GM23338 (cell line): ENCODE results near the gene KRTAP4-11. TPM values are rescaled to one million over a fixed set of nuclear protein-coding genes. Genes with fewer than 3 reads are reported as not detected.

Experiments used
- ATAC-seq: fragments of 200-7000 bp; cut with Tn5 transposase; 3 replicates; pipeline ENCODE4 v1.9.1; 2020
- DNase-seq: peaks from one replicate; pipeline ENCODE4 v3.0.0-alpha.2; 2015; ENCODE audit warnings: low spot score
- H2AFZ ChIP-seq: fragments of 200-600 bp; sonication (generic); 2 replicates; pipeline ENCODE4 v1.8.0; 2016; ENCODE audit warnings: antibody characterized with exemption, mild to moderate bottlenecking, moderate library complexity
- H3F3A ChIP-seq: fragments of 200-600 bp; sonication (generic); replicated peaks from 2 replicates; pipeline ENCODE4 v1.8.0; 2017; ENCODE audit warnings: antibody characterized with exemption, mixed run types, low read depth
- H3K27ac ChIP-seq: fragments of 200-600 bp; sonication (generic); 2 replicates; pipeline ENCODE4 v1.6.1; 2016; ENCODE audit warnings: low read depth
- H3K27me3 ChIP-seq: fragments of 200-600 bp; sonication (generic); 2 replicates; pipeline ENCODE4 v1.8.0; 2016; ENCODE audit warnings: mild to moderate bottlenecking, mixed run types, moderate library complexity; ENCODE audit not compliant: insufficient read depth
- H3K36me3 ChIP-seq: fragments of 200-600 bp; sonication (generic); 2 replicates; pipeline ENCODE4 v1.8.0; 2016; ENCODE audit warnings: mild to moderate bottlenecking; ENCODE audit not compliant: insufficient read depth
- H3K4me1 ChIP-seq: fragments of 200-600 bp; sonication (generic); 2 replicates; pipeline ENCODE4 v1.8.0; 2016; ENCODE audit warnings: mild to moderate bottlenecking, moderate library complexity; ENCODE audit not compliant: insufficient read depth
- H3K4me2 ChIP-seq: fragments of 200-600 bp; sonication (generic); 2 replicates; pipeline ENCODE4 v1.7.1; 2017; ENCODE audit warnings: mixed run types
- H3K4me3 ChIP-seq: fragments of 200-600 bp; sonication (generic); 2 replicates; pipeline ENCODE4 v1.6.1; 2016; ENCODE audit warnings: mixed run types
- H3K79me2 ChIP-seq: fragments of 200-600 bp; sonication (generic); replicated peaks from 2 replicates; pipeline ENCODE4 v1.8.0; 2017; ENCODE audit warnings: mild to moderate bottlenecking; ENCODE audit not compliant: insufficient read depth
- H3K9me2 ChIP-seq: fragments of 200-600 bp; sonication (generic); 2 replicates; pipeline ENCODE4 v1.8.0; 2017; ENCODE audit not compliant: insufficient read depth
- H4K20me1 ChIP-seq: fragments of 200-600 bp; sonication (generic); replicated peaks from 2 replicates; pipeline ENCODE4 v1.8.0; 2017; ENCODE audit warnings: mild to moderate bottlenecking; ENCODE audit not compliant: insufficient read depth
- H3K27ac Mint-ChIP-seq: 2 replicates; pipeline ENCODE4 v1.8.0; 2020; ENCODE audit warnings: inconsistent platforms, mild to moderate bottlenecking, moderate library complexity, mixed read lengths
- H3K27me3 Mint-ChIP-seq: 3 replicates; pipeline ENCODE4 v1.8.0; 2022; ENCODE audit warnings: low read depth, mild to moderate bottlenecking, moderate library complexity, mixed read lengths, inconsistent platforms; ENCODE audit not compliant: insufficient read depth, poor library complexity
- H3K36me3 Mint-ChIP-seq: 3 replicates; pipeline ENCODE4 v1.8.0; 2021; ENCODE audit warnings: low read depth, mild to moderate bottlenecking, inconsistent platforms, moderate library complexity, mixed read lengths
- H3K4me1 Mint-ChIP-seq: 3 replicates; pipeline ENCODE4 v1.8.0; 2020; ENCODE audit warnings: mild to moderate bottlenecking, inconsistent platforms, mixed read lengths
- H3K4me3 Mint-ChIP-seq: 3 replicates; pipeline ENCODE4 v1.8.0; 2021; ENCODE audit warnings: moderate library complexity, mild to moderate bottlenecking, inconsistent platforms, mixed read lengths
- H3K9me3 Mint-ChIP-seq: 3 replicates; pipeline ENCODE4 v1.8.0; 2020; ENCODE audit warnings: moderate library complexity, mild to moderate bottlenecking, inconsistent platforms, mixed read lengths
- CREB1 ChIP-seq: fragments of 250-450 bp; sonication (Bioruptor Pico); IDR thresholded peaks from 2 replicates; pipeline ENCODE4 v1.5.0; 2020; ENCODE audit warnings: low read depth, mild to moderate bottlenecking, moderate library complexity
- EZH2 ChIP-seq: fragments of 200-600 bp; sonication (generic); IDR thresholded peaks from one replicate; pipeline ENCODE4 v1.8.0; 2017; ENCODE audit warnings: antibody characterized with exemption, mild to moderate bottlenecking, low read depth; ENCODE audit not compliant: unreplicated experiment
- EZH2phosphoT487 ChIP-seq: fragments of 200-600 bp; sonication (generic); IDR thresholded peaks from one replicate; pipeline ENCODE4 v1.8.1; 2018; ENCODE audit warnings: antibody characterized with exemption; ENCODE audit not compliant: unreplicated experiment
- JUNB ChIP-seq: IDR thresholded peaks from one replicate; pipeline ENCODE4 v1.6.1; 2016; ENCODE audit warnings: antibody characterized with exemption; ENCODE audit not compliant: unreplicated experiment
- NANOG ChIP-seq: IDR thresholded peaks from 2 replicates; pipeline ENCODE4 v1.6.1; 2016; ENCODE audit warnings: antibody characterized with exemption, borderline replicate concordance
- POLR2AphosphoS5 ChIP-seq: IDR thresholded peaks from 2 replicates; pipeline ENCODE4 v1.6.1; 2016; ENCODE audit warnings: antibody characterized with exemption, low read depth
- STAT1 ChIP-seq: IDR thresholded peaks from one replicate; pipeline ENCODE4 v1.6.1; 2016; ENCODE audit warnings: antibody characterized with exemption; ENCODE audit not compliant: unreplicated experiment
- ZNF114 ChIP-seq: fragments of 250-450 bp; sonication (Bioruptor Pico); IDR thresholded peaks from 2 replicates; pipeline ENCODE4 v1.5.0; 2020; ENCODE audit warnings: mild to moderate bottlenecking, moderate library complexity
- ZNF331 ChIP-seq: fragments of 250-450 bp; sonication (Bioruptor Pico); IDR thresholded peaks from 2 replicates; pipeline ENCODE4 v1.5.0; 2020; ENCODE audit warnings: low read depth, mild to moderate bottlenecking, moderate library complexity
- polyA plus RNA-seq: library from polyadenylated mRNA; unstranded; fragments of >200 nt; fragmentation: Nextera tagmentation; extraction: Ambion mirVana; gene quantifications from 2 replicates; pipeline ENCODE4 v1.2.1, GENCODE V29; 2016
- total RNA-seq: library from RNA; depleted of rRNA; stranded (reverse); fragments of >200 nt; shearing (Covaris generic); gene quantifications from 2 replicates; pipeline ENCODE4 v1.2.3, GENCODE V29; 2014
- TF ChIP-seq, protein P1 (sequence below): fragments of 250-450 bp; sonication (Bioruptor Pico); IDR thresholded peaks from 2 replicates; pipeline ENCODE4 v1.5.0; 2020; ENCODE audit warnings: mild to moderate bottlenecking, moderate library complexity
- TF ChIP-seq, protein P2 (sequence below), 2 experiments: fragments of 200-600 bp in 1 of 2; sonication (generic) in 1 of 2; conservative IDR thresholded peaks; 2 replicates each; pipeline versions ENCODE4 v1.5.1 to v1.6.1; 2016 to 2017; ENCODE audit warnings: antibody characterized with exemption in 2 of 2, low read depth in 2 of 2, mild to moderate bottlenecking in 2 of 2, moderate library complexity in 1 of 2
- TF ChIP-seq, protein P3 (sequence below): IDR thresholded peaks from one replicate; pipeline ENCODE4 v1.6.1; 2018; ENCODE audit warnings: antibody characterized with exemption; ENCODE audit not compliant: unreplicated experiment
- TF ChIP-seq, protein P4 (sequence below): IDR thresholded peaks from 2 replicates; pipeline ENCODE4 v1.6.1; 2016; ENCODE audit warnings: antibody characterized with exemption

The KRTAP4-11 gene
- total and polyA plus RNA-seq, 2 experiments from 2014 or later = not detected

DNA sequence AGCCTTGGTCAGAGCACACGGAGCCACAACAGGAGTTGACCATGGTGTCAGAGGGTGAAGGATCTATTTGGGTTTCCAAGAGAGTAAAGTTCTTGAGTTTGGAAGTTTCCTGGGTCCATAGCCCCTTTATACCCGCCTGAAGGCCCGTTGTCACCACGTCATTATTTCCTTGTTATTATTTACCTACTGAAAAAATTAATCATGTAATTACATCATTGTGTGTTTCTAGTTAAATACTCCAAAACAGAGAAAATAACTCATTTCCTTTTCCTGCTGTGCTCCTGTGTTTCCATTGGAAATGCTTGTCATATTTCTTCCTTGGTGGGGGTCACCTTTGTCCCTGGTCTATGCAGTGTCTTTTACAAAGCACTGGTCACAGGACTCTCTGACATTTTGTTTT is 20.1 kb downstream of the KRTAP4-11 start, which contains the start of gene KRTAP4-8 (continued):
- TF ChIP-seq, protein P1, sequence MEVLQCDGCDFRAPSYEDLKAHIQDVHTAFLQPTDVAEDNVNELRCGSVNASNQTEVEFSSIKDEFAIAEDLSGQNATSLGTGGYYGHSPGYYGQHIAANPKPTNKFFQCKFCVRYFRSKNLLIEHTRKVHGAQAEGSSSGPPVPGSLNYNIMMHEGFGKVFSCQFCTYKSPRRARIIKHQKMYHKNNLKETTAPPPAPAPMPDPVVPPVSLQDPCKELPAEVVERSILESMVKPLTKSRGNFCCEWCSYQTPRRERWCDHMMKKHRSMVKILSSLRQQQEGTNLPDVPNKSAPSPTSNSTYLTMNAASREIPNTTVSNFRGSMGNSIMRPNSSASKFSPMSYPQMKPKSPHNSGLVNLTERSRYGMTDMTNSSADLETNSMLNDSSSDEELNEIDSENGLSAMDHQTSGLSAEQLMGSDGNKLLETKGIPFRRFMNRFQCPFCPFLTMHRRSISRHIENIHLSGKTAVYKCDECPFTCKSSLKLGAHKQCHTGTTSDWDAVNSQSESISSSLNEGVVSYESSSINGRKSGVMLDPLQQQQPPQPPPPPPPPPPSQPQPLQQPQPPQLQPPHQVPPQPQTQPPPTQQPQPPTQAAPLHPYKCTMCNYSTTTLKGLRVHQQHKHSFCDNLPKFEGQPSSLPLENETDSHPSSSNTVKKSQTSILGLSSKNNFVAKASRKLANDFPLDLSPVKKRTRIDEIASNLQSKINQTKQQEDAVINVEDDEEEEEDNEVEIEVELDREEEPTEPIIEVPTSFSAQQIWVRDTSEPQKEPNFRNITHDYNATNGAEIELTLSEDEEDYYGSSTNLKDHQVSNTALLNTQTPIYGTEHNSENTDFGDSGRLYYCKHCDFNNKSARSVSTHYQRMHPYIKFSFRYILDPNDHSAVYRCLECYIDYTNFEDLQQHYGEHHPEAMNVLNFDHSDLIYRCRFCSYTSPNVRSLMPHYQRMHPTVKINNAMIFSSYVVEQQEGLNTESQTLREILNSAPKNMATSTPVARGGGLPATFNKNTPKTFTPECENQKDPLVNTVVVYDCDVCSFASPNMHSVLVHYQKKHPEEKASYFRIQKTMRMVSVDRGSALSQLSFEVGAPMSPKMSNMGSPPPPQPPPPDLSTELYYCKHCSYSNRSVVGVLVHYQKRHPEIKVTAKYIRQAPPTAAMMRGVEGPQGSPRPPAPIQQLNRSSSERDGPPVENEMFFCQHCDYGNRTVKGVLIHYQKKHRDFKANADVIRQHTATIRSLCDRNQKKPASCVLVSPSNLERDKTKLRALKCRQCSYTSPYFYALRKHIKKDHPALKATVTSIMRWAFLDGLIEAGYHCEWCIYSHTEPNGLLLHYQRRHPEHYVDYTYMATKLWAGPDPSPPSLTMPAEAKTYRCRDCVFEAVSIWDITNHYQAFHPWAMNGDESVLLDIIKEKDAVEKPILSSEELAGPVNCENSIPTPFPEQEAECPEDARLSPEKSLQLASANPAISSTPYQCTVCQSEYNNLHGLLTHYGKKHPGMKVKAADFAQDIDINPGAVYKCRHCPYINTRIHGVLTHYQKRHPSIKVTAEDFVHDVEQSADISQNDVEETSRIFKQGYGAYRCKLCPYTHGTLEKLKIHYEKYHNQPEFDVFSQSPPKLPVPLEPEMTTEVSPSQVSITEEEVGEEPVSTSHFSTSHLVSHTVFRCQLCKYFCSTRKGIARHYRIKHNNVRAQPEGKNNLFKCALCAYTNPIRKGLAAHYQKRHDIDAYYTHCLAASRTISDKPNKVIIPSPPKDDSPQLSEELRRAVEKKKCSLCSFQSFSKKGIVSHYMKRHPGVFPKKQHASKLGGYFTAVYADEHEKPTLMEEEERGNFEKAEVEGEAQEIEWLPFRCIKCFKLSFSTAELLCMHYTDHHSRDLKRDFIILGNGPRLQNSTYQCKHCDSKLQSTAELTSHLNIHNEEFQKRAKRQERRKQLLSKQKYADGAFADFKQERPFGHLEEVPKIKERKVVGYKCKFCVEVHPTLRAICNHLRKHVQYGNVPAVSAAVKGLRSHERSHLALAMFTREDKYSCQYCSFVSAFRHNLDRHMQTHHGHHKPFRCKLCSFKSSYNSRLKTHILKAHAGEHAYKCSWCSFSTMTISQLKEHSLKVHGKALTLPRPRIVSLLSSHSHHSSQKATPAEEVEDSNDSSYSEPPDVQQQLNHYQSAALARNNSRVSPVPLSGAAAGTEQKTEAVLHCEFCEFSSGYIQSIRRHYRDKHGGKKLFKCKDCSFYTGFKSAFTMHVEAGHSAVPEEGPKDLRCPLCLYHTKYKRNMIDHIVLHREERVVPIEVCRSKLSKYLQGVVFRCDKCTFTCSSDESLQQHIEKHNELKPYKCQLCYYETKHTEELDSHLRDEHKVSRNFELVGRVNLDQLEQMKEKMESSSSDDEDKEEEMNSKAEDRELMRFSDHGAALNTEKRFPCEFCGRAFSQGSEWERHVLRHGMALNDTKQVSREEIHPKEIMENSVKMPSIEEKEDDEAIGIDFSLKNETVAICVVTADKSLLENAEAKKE (CRISPR knock-in tag) = no peak
- TF ChIP-seq NANOG (no peak), ZNF114 (no peak)

DNA sequence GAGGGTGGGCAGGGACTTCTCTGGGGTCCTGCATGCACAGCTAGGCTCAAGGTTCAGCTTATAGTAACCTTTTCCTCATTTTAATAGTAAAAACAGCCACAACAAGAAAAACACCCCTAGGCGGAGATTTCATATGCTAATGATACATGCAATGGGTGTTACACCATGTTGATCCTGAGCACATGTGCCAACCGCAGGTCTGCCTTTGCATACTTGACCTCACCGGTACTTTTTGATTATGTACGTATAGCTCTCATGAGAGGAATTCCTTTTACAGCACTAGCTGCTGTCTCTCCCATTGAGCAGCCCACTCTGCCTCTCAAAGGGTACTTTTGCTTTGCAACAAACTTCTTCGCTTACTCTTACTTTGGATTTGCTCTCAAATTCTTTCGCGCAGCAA is 22.1 kb downstream of the KRTAP4-11 start:
- ATAC-seq (no peak), DNase-seq (no peak)
- H3K4me3 Mint-ChIP-seq = no peak overlapping the region
- no peaks in the 10 kb centered on the region for H3K79me2 ChIP-seq
- no peaks in the 10 kb centered on the region for H3F3A ChIP-seq
- peaks cover 24% of the 10 kb centered on the region for H3K4me1 Mint-ChIP-seq
- H3K27me3 Mint-ChIP-seq = no peaks in the 10 kb centered on the region
- no peaks in the 10 kb centered on the region for H3K27me3 ChIP-seq
- H3K9me3 Mint-ChIP-seq = peaks cover 28% of the 10 kb centered on the region
- no peak overlapping the region for H3K4me2 ChIP-seq
- H3K36me3 Mint-ChIP-seq = peaks cover 24% of the 10 kb centered on the region; the same call in 2 of the 3 replicates
- H2AFZ ChIP-seq = no peak overlapping the region
- H3K36me3 ChIP-seq = no peaks in the 10 kb centered on the region; the same call in 1 of the 2 replicates
- H3K27ac ChIP-seq = no peak overlapping the region
- H3K27ac Mint-ChIP-seq = no peak overlapping the region
- no peak overlapping the region for H3K4me3 ChIP-seq
- no peaks in the 10 kb centered on the region for H4K20me1 ChIP-seq
- peaks cover 7% of the 10 kb centered on the region for H3K4me1 ChIP-seq
- no peaks in the 10 kb centered on the region for H3K9me2 ChIP-seq
- TF ChIP-seq NANOG (no peak), EZH2 (no peak), ZNF331 (CRISPR knock-in tag) (no peak), CREB1 (CRISPR knock-in tag) (no peak), STAT1 (no peak), POLR2AphosphoS5 (no peak), JUNB (no peak), EZH2phosphoT487 (no peak)
- TF ChIP-seq, protein P2, sequence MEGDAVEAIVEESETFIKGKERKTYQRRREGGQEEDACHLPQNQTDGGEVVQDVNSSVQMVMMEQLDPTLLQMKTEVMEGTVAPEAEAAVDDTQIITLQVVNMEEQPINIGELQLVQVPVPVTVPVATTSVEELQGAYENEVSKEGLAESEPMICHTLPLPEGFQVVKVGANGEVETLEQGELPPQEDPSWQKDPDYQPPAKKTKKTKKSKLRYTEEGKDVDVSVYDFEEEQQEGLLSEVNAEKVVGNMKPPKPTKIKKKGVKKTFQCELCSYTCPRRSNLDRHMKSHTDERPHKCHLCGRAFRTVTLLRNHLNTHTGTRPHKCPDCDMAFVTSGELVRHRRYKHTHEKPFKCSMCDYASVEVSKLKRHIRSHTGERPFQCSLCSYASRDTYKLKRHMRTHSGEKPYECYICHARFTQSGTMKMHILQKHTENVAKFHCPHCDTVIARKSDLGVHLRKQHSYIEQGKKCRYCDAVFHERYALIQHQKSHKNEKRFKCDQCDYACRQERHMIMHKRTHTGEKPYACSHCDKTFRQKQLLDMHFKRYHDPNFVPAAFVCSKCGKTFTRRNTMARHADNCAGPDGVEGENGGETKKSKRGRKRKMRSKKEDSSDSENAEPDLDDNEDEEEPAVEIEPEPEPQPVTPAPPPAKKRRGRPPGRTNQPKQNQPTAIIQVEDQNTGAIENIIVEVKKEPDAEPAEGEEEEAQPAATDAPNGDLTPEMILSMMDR (conservative IDR thresholded peaks at IDR 0.05; ENCODE audit: low read depth in 2 of 2) = no peak
- TF ChIP-seq, protein P3, sequence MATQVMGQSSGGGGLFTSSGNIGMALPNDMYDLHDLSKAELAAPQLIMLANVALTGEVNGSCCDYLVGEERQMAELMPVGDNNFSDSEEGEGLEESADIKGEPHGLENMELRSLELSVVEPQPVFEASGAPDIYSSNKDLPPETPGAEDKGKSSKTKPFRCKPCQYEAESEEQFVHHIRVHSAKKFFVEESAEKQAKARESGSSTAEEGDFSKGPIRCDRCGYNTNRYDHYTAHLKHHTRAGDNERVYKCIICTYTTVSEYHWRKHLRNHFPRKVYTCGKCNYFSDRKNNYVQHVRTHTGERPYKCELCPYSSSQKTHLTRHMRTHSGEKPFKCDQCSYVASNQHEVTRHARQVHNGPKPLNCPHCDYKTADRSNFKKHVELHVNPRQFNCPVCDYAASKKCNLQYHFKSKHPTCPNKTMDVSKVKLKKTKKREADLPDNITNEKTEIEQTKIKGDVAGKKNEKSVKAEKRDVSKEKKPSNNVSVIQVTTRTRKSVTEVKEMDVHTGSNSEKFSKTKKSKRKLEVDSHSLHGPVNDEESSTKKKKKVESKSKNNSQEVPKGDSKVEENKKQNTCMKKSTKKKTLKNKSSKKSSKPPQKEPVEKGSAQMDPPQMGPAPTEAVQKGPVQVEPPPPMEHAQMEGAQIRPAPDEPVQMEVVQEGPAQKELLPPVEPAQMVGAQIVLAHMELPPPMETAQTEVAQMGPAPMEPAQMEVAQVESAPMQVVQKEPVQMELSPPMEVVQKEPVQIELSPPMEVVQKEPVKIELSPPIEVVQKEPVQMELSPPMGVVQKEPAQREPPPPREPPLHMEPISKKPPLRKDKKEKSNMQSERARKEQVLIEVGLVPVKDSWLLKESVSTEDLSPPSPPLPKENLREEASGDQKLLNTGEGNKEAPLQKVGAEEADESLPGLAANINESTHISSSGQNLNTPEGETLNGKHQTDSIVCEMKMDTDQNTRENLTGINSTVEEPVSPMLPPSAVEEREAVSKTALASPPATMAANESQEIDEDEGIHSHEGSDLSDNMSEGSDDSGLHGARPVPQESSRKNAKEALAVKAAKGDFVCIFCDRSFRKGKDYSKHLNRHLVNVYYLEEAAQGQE = no peak
- TF ChIP-seq, protein P4, sequence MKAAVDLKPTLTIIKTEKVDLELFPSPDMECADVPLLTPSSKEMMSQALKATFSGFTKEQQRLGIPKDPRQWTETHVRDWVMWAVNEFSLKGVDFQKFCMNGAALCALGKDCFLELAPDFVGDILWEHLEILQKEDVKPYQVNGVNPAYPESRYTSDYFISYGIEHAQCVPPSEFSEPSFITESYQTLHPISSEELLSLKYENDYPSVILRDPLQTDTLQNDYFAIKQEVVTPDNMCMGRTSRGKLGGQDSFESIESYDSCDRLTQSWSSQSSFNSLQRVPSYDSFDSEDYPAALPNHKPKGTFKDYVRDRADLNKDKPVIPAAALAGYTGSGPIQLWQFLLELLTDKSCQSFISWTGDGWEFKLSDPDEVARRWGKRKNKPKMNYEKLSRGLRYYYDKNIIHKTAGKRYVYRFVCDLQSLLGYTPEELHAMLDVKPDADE = no peak
